T-cell (primary cell): ENCODE data around the gene STARD8. TPM values are rescaled to one million over a fixed set of nuclear protein-coding genes. Genes with fewer than 3 reads are reported as not detected.

Experiments
- ATAC-seq, 4 experiments: fragments of 200-7000 bp in 3 of 4; fragments of 150-1000 bp in 1 of 4; cut with Tn5 transposase; replicated peaks in 1 of 4; 1 replicate in 3 of 4; 2 replicates in 1 of 4; pipeline ENCODE4 v1.10.0; 2021; ENCODE audit warnings: moderate library complexity in 3 of 4, mild to moderate bottlenecking in 2 of 4, moderate number of reproducible peaks in 1 of 4
- CTCF ChIA-PET, 2 donors: fragments of 300-600 bp; sonication (Branson Sonifier 250); formaldehyde crosslinking; loops; one replicate each; lab custom pipeline; 2022; ENCODE audit warnings: antibody characterized with exemption in 2 of 2; lab: Charles Lee
- POLR2A ChIA-PET, 2 donors: fragments of 300-600 bp; sonication (Branson Sonifier 250); formaldehyde crosslinking; loops; one replicate each; lab custom pipeline; 2022; ENCODE audit warnings: antibody characterized with exemption in 2 of 2; lab: Charles Lee
- DNase-seq, 35 experiments: peaks; one replicate each; pipeline versions ENCODE4 v3.0.0 to v3.0.0-alpha.2; 2013 to 2023
- H3K27ac ChIP-seq: one replicate; pipeline ENCODE4 v1.5.1; 2013; ENCODE audit warnings: low read length
- H3K27me3 ChIP-seq, 2 experiments: replicated peaks in 1 of 2; 1 replicate in 1 of 2; 2 replicates in 1 of 2; pipeline versions ENCODE4 v1.6.1 to v1.7.0; 2013; ENCODE audit warnings: low read length in 1 of 2, mixed read lengths in 1 of 2; ENCODE audit not compliant: control insufficient read depth in 2 of 2, insufficient read depth in 2 of 2; ENCODE audit errors: extremely low read depth in 1 of 2
- H3K36me3 ChIP-seq, 2 donors: 1 replicate in 1 of 2; 2 replicates in 1 of 2; pipeline versions ENCODE4 v1.6.1 to v1.7.0; 2013; ENCODE audit warnings: low read length in 1 of 2; ENCODE audit not compliant: control insufficient read depth in 2 of 2, insufficient read depth in 1 of 2; ENCODE audit errors: extremely low read depth in 1 of 2
- H3K4me1 ChIP-seq, 2 experiments: 1 replicate in 1 of 2; 2 replicates in 1 of 2; pipeline versions ENCODE4 v1.6.1 to v1.7.0; 2013; ENCODE audit warnings: low read length in 2 of 2, mixed read lengths in 1 of 2; ENCODE audit not compliant: insufficient read depth in 2 of 2, control insufficient read depth in 1 of 2; ENCODE audit errors: extremely low read depth in 1 of 2
- H3K4me3 ChIP-seq, 2 donors: 1 replicate in 1 of 2; 2 replicates in 1 of 2; pipeline versions ENCODE4 v1.5.1 to v1.7.0; 2013; ENCODE audit warnings: mild to moderate bottlenecking in 2 of 2, low read length in 1 of 2, moderate library complexity in 1 of 2; ENCODE audit not compliant: control insufficient read depth in 1 of 2; ENCODE audit errors: extremely low read depth in 1 of 2
- H3K9me3 ChIP-seq: 2 replicates; pipeline ENCODE4 v1.7.0; 2013
- H3K27ac Mint-ChIP-seq, 2 donors: one replicate each; pipeline ENCODE4 v1.8.0; 2020 to 2021; ENCODE audit warnings: mild to moderate bottlenecking in 2 of 2, mixed read lengths in 2 of 2
- H3K27me3 Mint-ChIP-seq, 2 donors: one replicate each; pipeline ENCODE4 v1.8.0; 2021 to 2022; ENCODE audit warnings: mixed read lengths in 2 of 2
- H3K36me3 Mint-ChIP-seq: one replicate; pipeline ENCODE4 v1.8.0; 2021; ENCODE audit warnings: mixed read lengths
- H3K4me1 Mint-ChIP-seq, 3 donors: one replicate each; pipeline ENCODE4 v1.8.0; 2020 to 2022; ENCODE audit warnings: mixed read lengths in 3 of 3, mild to moderate bottlenecking in 1 of 3
- H3K4me3 Mint-ChIP-seq, 3 donors: one replicate each; pipeline ENCODE4 v1.8.0; 2020 to 2022; ENCODE audit warnings: mild to moderate bottlenecking in 3 of 3, mixed read lengths in 3 of 3, moderate library complexity in 3 of 3
- H3K9me3 Mint-ChIP-seq, 3 donors: one replicate each; pipeline ENCODE4 v1.8.0; 2020 to 2022; ENCODE audit warnings: mixed read lengths in 3 of 3
- WGBS: methylation state at CpG from one replicate; pipeline ENCODE4 v1.1.5; 2013; ENCODE audit warnings: missing lambda C conversion rate; ENCODE audit not compliant: insufficient coverage; 5-methylcytosine and 5-hydroxymethylcytosine counted together
- total RNA-seq, 35 experiments: library from RNA in 6 of 35; stranded (reverse) in 6 of 35; fragments of 120-200 nt in 1 of 35; gene quantifications; one replicate each; pipeline versions ENCODE4 v1.2.1 to v1.2.4 and lab custom pipeline; 2013 to 2026

Gene STARD8
- total RNA-seq, 5 donors from 2014 or later (not counting 1 experiment from before 2014, with no cell fraction given) = 0.13 to 0.64 (median 0.25) TPM

GRCh38 chrX:68762766-68763165 is 115.3 kb downstream of the STARD8 start:
- Mint-ChIP-seq H3K27ac (no peak overlapping the region), H3K4me1 (no peaks in the 10 kb centered on the region), H3K4me3 (no peak overlapping the region), H3K9me3 (no peaks in the 10 kb centered on the region), H3K27me3 (peaks cover 3 to 23% of the 10 kb centered on the region in 2 donors), H3K36me3 (no peaks in the 10 kb centered on the region)
- ATAC-seq (no peak), DNase-seq (no peak)
- no peaks in the 10 kb centered on the region for H3K9me3 ChIP-seq
- no peak overlapping the region for H3K27ac ChIP-seq
- H3K4me3 ChIP-seq = no peak overlapping the region
- H3K27me3 ChIP-seq = no peaks in the 10 kb centered on the region
- POLR2A ChIA-PET = no interaction called here
- no peaks in the 10 kb centered on the region for H3K36me3 ChIP-seq
- CTCF ChIA-PET = no interaction called here
- H3K4me1 ChIP-seq = no peaks in the 10 kb centered on the region

- no peak for DNase-seq
- H3K36me3 Mint-ChIP-seq = no peaks in the 10 kb centered on the region
- ChIA-PET CTCF (no interaction called here), POLR2A (no interaction called here)
- 100% methylated on average over 1 of the region's 4 CpGs for WGBS
- no peaks in the 10 kb centered on the region for H3K27me3 ChIP-seq
- H3K4me3 ChIP-seq = no peak overlapping the region
- H3K9me3 ChIP-seq = no peaks in the 10 kb centered on the region
- no peak overlapping the region for H3K27ac ChIP-seq
- no peaks in the 10 kb centered on the region for H3K9me3 Mint-ChIP-seq
- no peaks in the 10 kb centered on the region for H3K4me1 Mint-ChIP-seq
- H3K27ac Mint-ChIP-seq = no peak overlapping the region
- H3K27me3 Mint-ChIP-seq = peaks cover 3 to 27% of the 10 kb centered on the region in 2 donors
- no peaks in the 10 kb centered on the region for H3K4me1 ChIP-seq
- no peak overlapping the region for H3K4me3 Mint-ChIP-seq
- H3K36me3 ChIP-seq = no peaks in the 10 kb centered on the region
- ATAC-seq = no peak
Observed at GRCh38 chrX:68763481-68763880, 116.0 kb downstream of the STARD8 start.

Other genes starting within 250 kb of the STARD8 start
- under 1 TPM; 0.07 to 0.25 (median 0.15) TPM for gene OPHN1, start 214.2 kb upstream of the STARD8 start, total RNA-seq
- 10 to 100 TPM; 10.0 to 16.2 (median 14.3) TPM for gene YIPF6, start 148.6 kb upstream of the STARD8 start, total RNA-seq
- gene EFNB1, start 181.4 kb downstream of the STARD8 start, total RNA-seq = 1 to 10 TPM; 3.9 to 7.8 (median 7.4) TPM